Measurements from ENCODE around the gene AGPAT3.

AGPAT3 gene

GRCh38 chr21:44028287-44028659 is 163.2 kb downstream of the AGPAT3 start:
- no peak for TF ChIP-seq ZNF274 (IDR thresholded peaks at IDR 0.05; ENCODE audit: low read depth, low read length)
- no peak overlapping the region for H3K4me3 ChIP-seq (ENCODE audit: low read length)

GRCh38 chr21:44029460-44030087 is 164.6 kb downstream of the AGPAT3 start:
- no peak overlapping the region for H3K4me3 ChIP-seq (ENCODE audit: low read length)
- TF ChIP-seq ZNF274 (IDR thresholded peaks at IDR 0.05; ENCODE audit: low read depth, low read length), result no peak

- no peak overlapping the region for H3K4me3 ChIP-seq (ENCODE audit: low read length)
- no peak for TF ChIP-seq ZNF274 (IDR thresholded peaks at IDR 0.05; ENCODE audit: low read depth, low read length)
Measured at GRCh38 chr21:44035244-44035643, 170.2 kb downstream of the AGPAT3 start.
